SK-N-MC (cell line): Measurements from ENCODE around the gene PAH.

ENCODE experiments used
- EZH2 ChIP-seq: fragments of 200-600 bp; sonication (generic); IDR thresholded peaks from one replicate; pipeline ENCODE4 v1.6.1; 2017; ENCODE audit warnings: antibody characterized with exemption
- POLR2AphosphoS5 ChIP-seq: IDR thresholded peaks from 2 replicates; pipeline ENCODE4 v1.6.1; 2012; ENCODE audit warnings: mild to moderate bottlenecking, low read depth, low read length, borderline replicate concordance

GRCh38 chr12:102920271-102920670 is 3.2 kb upstream of the PAH start:
- TF ChIP-seq POLR2AphosphoS5 = no peak
- TF ChIP-seq EZH2 = no peak
